ENCODE results near the gene RIPOR3. TPM values are rescaled to one million over a fixed set of nuclear protein-coding genes. Genes with fewer than 3 reads are reported as not detected.

Gene RIPOR3
- total and polyA plus RNA-seq, 9 of the 15 experiments (the other 6 are each of a cell fraction or from before 2014, with no cell fraction given) = 3.3 to 62.7 (median 21.4) TPM

DNA sequence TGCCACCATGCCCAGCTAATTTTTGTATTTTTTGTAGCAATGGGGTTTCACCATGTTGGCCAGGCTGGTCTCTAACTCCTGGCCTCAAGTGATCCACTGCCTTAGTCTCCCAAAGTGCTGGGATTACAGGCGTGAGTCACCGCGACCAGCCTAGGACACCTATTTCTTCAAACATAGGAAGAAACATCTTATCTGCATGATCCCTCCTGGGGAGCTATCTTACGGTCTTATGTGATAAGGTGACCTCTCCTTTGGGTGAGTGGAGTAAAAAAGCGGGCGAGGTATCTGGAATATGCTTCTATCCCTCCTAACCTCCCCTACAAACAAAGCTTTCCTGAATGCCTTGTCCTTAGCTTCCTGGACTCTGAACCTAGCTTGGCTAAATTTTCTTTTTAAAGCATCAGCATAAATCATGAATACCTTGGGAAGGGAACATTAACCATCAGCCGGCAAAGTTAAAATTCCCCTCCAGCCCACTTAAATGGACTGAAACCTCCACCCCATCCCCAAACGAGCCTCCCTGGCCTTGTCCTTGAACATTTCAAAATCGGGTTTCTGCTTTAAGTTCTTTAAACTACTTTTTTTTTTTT, 24.5 kb downstream of the RIPOR3 start (continued):
- no peak for TF ChIP-seq RUNX1 (IDR thresholded peaks at IDR 0.05; ENCODE audit: low read depth)
- no peak for TF ChIP-seq EP400 (IDR thresholded peaks at IDR 0.05)
- TF ChIP-seq, protein P1, sequence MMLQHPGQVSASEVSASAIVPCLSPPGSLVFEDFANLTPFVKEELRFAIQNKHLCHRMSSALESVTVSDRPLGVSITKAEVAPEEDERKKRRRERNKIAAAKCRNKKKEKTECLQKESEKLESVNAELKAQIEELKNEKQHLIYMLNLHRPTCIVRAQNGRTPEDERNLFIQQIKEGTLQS (IDR thresholded peaks at IDR 0.05) = peak; percentile 77
- TF ChIP-seq, protein P1 (CRISPR knock-in tag; conservative IDR thresholded peaks at IDR 0.05) = no peak
- TF ChIP-seq PCBP1 (IDR thresholded peaks at IDR 0.05; ENCODE audit: low read depth, low read length, poor library complexity, severe bottlenecking) = no peak
- TF ChIP-seq, protein P2, sequence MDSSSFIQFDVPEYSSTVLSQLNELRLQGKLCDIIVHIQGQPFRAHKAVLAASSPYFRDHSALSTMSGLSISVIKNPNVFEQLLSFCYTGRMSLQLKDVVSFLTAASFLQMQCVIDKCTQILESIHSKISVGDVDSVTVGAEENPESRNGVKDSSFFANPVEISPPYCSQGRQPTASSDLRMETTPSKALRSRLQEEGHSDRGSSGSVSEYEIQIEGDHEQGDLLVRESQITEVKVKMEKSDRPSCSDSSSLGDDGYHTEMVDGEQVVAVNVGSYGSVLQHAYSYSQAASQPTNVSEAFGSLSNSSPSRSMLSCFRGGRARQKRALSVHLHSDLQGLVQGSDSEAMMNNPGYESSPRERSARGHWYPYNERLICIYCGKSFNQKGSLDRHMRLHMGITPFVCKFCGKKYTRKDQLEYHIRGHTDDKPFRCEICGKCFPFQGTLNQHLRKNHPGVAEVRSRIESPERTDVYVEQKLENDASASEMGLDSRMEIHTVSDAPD (CRISPR knock-in tag; IDR thresholded peaks at IDR 0.05) = no peak
- no peak for TF ChIP-seq CCAR2 (IDR thresholded peaks at IDR 0.05; ENCODE audit: low read depth, low read length)
- TF ChIP-seq MYNN (IDR thresholded peaks at IDR 0.05) = no peak
- TF ChIP-seq MYNN (CRISPR knock-in tag; IDR thresholded peaks at IDR 0.05) = no peak
- TF ChIP-seq, protein P3, sequence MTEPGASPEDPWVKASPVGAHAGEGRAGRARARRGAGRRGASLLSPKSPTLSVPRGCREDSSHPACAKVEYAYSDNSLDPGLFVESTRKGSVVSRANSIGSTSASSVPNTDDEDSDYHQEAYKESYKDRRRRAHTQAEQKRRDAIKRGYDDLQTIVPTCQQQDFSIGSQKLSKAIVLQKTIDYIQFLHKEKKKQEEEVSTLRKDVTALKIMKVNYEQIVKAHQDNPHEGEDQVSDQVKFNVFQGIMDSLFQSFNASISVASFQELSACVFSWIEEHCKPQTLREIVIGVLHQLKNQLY (CRISPR knock-in tag; conservative IDR thresholded peaks at IDR 0.05) = no peak
- peak; percentile 65 for TF ChIP-seq TCF3 (CRISPR knock-in tag; IDR thresholded peaks at IDR 0.05)
- TF ChIP-seq NFRKB (IDR thresholded peaks at IDR 0.05; ENCODE audit: low read depth) = no peak
- no peak for TF ChIP-seq SIN3A (IDR thresholded peaks at IDR 0.05; ENCODE audit: borderline replicate concordance in 2 of 2, control insufficient read depth in 1 of 2, low read depth in 2 of 2, low read length in 2 of 2)
- no peak for TF ChIP-seq RBM15 (IDR thresholded peaks at IDR 0.05; ENCODE audit: insufficient read depth, low read length)
- TF ChIP-seq ZNF696 (CRISPR knock-in tag; conservative IDR thresholded peaks at IDR 0.05) = no peak
- no peak for TF ChIP-seq ZNF561 (CRISPR knock-in tag; conservative IDR thresholded peaks at IDR 0.05)
- peak; percentile 42; the same call in 1 of the 2 replicates for TF ChIP-seq ESRRA (IDR thresholded peaks at IDR 0.05; ENCODE audit: borderline replicate concordance, low read depth)
- no peak for TF ChIP-seq HMGN3 (IDR thresholded peaks at IDR 0.05; ENCODE audit: borderline replicate concordance, extremely low read depth, insufficient read length, low read depth, low read length)
- no peak for TF ChIP-seq ELF4 (CRISPR knock-in tag; IDR thresholded peaks at IDR 0.05)
- TF ChIP-seq, protein P4, sequence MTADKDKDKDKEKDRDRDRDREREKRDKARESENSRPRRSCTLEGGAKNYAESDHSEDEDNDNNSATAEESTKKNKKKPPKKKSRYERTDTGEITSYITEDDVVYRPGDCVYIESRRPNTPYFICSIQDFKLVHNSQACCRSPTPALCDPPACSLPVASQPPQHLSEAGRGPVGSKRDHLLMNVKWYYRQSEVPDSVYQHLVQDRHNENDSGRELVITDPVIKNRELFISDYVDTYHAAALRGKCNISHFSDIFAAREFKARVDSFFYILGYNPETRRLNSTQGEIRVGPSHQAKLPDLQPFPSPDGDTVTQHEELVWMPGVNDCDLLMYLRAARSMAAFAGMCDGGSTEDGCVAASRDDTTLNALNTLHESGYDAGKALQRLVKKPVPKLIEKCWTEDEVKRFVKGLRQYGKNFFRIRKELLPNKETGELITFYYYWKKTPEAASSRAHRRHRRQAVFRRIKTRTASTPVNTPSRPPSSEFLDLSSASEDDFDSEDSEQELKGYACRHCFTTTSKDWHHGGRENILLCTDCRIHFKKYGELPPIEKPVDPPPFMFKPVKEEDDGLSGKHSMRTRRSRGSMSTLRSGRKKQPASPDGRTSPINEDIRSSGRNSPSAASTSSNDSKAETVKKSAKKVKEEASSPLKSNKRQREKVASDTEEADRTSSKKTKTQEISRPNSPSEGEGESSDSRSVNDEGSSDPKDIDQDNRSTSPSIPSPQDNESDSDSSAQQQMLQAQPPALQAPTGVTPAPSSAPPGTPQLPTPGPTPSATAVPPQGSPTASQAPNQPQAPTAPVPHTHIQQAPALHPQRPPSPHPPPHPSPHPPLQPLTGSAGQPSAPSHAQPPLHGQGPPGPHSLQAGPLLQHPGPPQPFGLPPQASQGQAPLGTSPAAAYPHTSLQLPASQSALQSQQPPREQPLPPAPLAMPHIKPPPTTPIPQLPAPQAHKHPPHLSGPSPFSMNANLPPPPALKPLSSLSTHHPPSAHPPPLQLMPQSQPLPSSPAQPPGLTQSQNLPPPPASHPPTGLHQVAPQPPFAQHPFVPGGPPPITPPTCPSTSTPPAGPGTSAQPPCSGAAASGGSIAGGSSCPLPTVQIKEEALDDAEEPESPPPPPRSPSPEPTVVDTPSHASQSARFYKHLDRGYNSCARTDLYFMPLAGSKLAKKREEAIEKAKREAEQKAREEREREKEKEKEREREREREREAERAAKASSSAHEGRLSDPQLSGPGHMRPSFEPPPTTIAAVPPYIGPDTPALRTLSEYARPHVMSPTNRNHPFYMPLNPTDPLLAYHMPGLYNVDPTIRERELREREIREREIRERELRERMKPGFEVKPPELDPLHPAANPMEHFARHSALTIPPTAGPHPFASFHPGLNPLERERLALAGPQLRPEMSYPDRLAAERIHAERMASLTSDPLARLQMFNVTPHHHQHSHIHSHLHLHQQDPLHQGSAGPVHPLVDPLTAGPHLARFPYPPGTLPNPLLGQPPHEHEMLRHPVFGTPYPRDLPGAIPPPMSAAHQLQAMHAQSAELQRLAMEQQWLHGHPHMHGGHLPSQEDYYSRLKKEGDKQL (CRISPR knock-in tag; IDR thresholded peaks at IDR 0.05; ENCODE audit: borderline replicate concordance) = no peak
- TF ChIP-seq NR1H2 (CRISPR knock-in tag; IDR thresholded peaks at IDR 0.05) = no peak

Measured in K562 (cell line).